ENCODE measurements around the gene MLPH.
"Not testable (repeated sequence)": the region's sequence is repeated elsewhere in the genome, so short reads cannot be mapped to it uniquely, and the experiment has no call there.

Gene MLPH

DNA sequence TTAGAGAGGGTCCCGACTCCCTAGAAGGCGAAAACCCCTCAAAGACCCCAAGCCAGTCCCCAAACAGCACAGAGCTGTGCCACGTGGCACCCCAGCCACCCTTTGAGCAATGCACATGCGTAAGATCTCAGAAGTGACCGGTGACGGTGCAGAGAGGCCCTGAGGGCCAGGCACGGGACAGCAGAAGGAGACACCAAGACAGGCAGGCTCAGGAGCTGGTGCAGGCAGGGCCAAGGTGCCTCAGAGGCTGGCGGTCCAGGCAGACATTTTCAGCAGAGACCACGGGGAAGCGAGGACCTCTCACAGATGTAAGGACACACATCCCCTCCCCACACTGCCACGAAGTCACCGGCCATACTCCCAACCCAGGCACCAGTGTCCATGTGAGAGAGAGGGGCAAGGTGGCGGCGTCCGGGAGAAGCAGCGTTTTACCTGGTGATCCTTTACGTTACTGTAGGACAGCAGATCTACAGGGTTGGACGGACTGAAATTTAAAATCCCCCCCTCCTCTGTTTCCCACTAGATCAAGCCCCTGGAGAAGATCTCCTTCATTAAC lies 105.5 kb downstream of the MLPH start:
- no peak for DNase-seq

GRCh38 chr2:237593036-237593435 lies 106.0 kb downstream of the MLPH start:
- no peak for DNase-seq

GRCh38 chr2:237593596-237594320 lies 106.7 kb downstream of the MLPH start:
- no peak for DNase-seq

DNA sequence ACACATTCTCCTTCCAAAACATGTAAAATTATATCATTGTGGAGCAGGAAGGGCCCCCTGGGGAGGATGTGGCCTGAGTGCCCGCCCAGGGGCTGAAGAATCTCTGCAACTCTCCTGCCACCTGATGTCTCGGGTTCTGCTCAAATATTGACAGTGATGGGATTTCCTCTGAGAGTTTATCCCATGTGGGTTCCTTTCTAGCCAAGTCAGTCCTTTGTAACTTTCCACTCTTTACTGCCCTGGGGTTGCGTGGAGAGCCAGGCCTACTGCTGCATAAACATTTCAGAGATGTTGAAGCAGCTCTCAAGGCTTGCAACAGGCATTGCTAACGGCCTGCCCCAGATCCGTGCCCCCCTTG lies 107.4 kb downstream of the MLPH start:
- no peak for DNase-seq

DNA sequence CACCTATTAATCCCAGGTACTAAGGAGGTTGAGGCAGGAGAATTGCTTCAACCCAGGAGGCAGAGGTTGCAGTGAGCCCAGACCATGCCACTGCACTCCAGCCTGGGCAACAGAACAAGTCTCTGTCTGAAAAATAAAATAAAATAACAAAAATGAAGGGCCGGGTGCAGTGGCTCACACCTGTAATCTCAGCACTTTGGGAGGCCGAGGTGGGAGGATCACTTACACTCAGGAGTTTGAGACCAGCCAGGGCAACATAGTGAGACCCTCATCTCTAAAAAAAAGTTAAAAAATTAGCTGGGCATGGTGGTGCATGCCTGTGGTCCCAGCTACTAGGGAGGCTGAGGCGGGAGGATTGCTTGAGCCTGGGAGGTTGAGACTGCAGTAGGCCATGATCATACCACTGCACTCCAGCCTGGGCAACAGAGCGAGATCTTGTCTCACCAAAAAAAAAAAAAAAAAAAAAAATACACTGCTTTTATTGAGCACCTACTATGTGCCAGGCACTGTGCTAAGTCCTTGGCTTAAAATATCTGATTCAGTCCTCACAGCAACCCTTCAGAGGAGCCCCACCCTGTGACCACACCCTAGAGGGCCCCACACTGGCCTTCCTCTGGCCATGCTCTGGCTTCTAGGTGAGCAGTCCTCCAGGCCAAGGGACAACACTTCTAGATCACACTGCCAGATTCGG lies 108.9 kb downstream of the MLPH start:
- DNase-seq, result not testable (repeated sequence)

DNA sequence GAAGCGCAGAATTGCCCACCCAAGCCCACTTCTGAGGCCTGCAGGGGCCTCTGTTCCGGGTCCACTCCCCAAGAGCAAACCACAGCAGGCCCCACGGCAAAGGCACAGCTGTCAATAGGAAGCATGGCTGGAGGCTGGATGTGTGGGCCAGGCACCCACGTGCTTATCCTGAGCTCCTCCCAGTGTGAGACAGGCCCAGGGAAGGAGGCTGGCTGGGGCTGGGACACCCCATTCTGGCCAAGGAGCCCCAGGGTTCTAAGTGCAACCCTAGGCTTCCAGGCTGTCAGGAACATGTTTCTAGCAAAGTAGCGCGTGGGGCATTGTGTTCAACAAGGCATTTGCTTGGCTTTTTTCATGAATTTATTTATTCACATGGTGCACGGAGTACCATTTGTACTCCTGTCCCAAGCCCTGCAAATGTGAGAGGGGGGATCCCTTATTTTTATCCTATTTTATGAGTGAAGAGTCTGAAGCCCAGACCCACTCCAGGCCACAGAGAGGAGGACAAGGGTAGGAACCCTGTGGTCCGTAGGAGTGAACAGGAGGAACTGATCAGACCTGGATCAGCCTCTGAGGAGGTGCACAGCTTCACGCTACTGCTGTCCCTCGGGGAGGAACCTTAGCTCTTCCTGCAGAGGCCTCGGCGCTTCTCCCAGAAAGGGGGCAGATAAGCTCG lies 109.6 kb downstream of the MLPH start:
- no peak for DNase-seq

- no peak for DNase-seq
Measured at GRCh38 chr2:237597196-237598145, 110.4 kb downstream of the MLPH start.

DNA sequence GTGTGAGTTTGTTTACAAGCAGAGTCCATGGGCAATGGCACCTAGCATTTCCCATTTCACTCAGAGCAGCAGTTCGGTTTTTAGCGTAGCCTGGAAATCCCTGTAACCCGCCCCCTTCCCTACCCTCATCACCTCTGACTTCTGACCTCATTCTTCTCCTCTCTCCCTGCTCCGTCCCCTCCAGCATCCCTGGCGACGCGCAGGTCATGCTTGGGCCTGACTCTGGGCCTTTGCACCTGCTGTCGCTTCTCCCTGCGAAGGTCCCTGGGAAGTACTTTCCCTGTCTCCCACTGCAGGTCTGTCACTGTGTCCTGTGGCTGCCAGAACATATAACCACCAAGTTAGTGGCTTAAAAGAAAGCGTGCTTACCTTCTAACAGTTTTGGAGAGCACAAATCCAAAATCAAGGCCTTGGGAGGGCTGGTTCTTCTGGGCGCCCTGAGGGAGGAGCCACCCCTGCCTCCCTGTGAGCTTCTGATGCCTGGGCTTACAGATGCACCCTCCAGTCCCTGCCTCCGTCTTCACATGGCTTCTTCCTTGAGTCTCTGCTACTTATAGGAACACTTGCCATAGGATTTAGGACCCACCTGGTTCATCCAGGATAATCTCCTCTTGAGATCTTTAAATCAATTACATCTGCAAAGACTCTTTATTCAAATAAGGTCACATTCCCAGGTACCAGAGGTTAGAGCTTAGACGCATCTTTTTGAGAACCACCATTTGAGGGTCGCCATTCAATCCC lies 111.6 kb downstream of the MLPH start:
- no peak for DNase-seq

GRCh38 chr2:237599465-237600110 lies 112.5 kb downstream of the MLPH start:
- no peak for DNase-seq

DNA sequence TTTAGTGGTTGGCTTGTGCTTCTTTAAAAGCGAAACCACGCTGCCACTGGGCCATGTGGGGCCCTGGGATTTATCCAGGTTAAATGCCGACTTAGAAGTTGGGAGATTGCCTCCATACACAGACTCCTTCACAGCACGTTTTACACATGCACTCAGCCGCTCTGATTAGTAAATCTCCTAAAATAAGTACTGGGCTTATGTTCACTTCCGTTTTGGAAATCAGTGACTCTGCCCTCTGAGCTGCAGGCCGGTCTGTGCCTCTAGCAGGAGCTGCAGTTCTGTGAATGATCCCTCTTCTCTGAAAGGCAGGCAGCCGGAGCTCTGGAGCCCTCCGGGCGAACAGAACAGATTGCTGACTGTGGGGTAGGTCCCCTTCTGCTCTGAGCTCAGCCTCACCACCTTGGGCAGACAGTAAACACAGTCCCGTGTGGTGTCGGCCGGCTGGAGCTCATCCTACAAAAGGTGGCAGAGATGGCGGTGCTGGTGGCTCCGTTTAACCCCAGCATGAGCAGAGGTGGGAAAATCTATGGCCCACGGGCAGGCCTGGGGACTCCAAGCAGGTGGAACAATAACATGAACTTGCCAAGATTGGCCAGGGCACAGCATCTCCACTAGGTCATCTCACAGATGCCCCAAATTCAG lies 113.3 kb downstream of the MLPH start:
- no peak for DNase-seq

- DNase-seq, result no peak
Measured at GRCh38 chr2:237601453-237602116, 114.5 kb downstream of the MLPH start.

DNA sequence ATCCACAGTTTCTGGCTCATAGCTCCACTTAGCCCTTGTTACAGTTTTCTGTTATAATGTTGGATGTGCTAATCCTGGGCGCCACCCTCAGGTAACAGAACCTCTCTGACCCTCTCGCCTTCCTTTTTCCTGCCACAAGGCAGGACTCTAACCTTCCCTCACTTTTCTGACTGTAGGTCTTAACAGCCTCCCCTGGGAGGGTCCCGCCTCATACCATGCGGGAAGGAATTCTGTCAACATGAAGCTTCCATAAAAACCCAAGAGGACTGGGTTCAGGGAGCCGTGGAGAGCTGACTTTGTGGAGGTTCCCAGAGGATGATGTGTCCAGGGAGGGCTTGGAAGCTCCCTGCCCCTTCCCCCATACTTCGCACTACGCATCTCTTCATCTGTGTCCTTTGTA lies 115.4 kb downstream of the MLPH start:
- DNase-seq, result no peak

GRCh38 chr2:237603049-237603717 lies 116.1 kb downstream of the MLPH start:
- no peak for DNase-seq

DNA sequence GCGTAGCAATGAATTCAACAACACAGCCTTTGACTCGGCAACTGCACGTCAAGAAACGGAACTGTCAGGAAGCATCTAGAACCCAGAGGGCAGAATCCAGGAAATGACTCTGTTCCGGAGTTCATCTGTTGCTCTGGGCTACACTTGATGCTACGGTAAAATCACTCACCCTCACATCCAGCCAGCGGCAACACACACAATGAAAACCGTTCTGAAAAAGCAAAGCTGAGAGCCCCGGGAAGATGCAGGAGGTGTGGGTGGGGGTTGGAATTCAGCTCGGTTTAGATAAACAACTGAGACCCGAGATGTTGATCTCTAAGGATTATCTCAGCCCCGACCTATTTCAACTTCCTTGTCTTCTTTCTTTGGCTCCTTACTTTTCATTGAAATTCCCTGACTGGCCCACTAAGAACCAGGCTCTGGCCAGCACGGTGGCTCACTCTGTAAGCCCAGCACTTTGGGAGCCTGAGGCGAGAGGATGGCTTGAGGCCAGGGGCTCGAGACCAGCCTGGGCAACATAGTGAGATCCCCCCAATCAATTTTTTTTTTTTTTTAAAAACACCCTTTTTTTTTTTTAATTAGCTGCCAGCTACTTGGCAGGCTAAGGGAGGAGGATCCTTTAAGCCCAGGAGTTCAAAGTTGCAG lies 116.8 kb downstream of the MLPH start:
- no peak for DNase-seq

- DNase-seq, result no peak
Measured at GRCh38 chr2:237604391-237604790, 117.3 kb downstream of the MLPH start.
